ENCODE data around the gene SLX9. TPM values are rescaled to one million over a fixed set of nuclear protein-coding genes. Genes with fewer than 3 reads are reported as not detected.

The SLX9 gene
- total RNA-seq, 4 donors from 2014 or later, result 8.1 to 46.0 (median 16.6) TPM

DNA sequence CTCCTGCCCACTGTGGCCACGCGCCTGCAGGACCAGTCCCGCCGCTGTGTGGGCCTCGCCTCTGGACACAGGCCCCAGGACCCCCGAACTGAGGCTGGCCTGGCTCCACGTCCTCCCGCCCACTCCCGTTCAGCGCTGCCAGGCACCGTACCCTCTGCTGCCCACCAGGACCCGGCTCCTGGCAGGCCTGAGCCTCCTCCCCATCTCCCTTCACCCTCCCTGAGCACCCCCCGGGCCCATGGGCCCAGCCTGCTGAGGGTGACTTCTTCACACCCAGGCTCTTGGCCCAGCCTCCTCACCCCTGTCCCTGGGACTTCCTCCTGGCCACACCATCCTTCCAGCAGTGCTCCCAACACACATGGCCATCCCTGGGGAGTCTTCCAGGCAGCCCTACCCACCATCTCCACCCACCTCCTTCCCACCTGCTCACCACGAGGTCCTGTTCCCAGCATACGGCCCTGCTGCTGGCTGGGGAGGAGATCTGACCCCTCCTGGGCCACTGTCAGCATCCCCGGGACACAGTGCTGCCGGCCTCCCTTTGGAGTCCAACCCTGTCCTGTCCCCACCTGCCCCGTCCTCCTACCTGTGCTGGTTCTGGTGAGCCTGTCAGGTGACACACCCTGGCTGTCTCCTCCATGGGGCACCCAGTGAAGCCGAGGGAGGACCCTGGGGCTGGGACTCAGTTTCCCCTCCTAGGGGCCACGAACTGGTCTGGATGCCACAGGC, 53.7 kb downstream of the SLX9 start:
- no peak for DNase-seq
- H3K27me3 ChIP-seq, result no peaks in the 10 kb centered on the region
- intact Hi-C loops (cut with DNase I; ENCODE audit: low total_unique reads) (no loop called here), in situ Hi-C loops (cut with MboI; ENCODE audit: low pct_ligation_motif_present in 1 of 4, low pct_unique_long_range_greater_than_20kb in 1 of 4, low sequenced_read_pairs in 3 of 4) (no loop called here)
- peak overlapping the region in 2 of 4 donors; percentile 48 to 79 for H3K27ac ChIP-seq
- no peaks in the 10 kb centered on the region for H3K36me3 ChIP-seq
- 75% methylated on average over 17 of the region's 20 CpGs; no CpG with 5 or more reads in 1 of the 2 donors for WGBS, 2 donors (ENCODE audit: low coverage in 1 of 2)
- peaks cover 8 to 38% (median 24%) of the 10 kb centered on the region in 4 donors for H3K4me1 ChIP-seq
- TF ChIP-seq, protein P1, sequence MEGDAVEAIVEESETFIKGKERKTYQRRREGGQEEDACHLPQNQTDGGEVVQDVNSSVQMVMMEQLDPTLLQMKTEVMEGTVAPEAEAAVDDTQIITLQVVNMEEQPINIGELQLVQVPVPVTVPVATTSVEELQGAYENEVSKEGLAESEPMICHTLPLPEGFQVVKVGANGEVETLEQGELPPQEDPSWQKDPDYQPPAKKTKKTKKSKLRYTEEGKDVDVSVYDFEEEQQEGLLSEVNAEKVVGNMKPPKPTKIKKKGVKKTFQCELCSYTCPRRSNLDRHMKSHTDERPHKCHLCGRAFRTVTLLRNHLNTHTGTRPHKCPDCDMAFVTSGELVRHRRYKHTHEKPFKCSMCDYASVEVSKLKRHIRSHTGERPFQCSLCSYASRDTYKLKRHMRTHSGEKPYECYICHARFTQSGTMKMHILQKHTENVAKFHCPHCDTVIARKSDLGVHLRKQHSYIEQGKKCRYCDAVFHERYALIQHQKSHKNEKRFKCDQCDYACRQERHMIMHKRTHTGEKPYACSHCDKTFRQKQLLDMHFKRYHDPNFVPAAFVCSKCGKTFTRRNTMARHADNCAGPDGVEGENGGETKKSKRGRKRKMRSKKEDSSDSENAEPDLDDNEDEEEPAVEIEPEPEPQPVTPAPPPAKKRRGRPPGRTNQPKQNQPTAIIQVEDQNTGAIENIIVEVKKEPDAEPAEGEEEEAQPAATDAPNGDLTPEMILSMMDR (IDR thresholded peaks at IDR 0.05), result no peak
- TF ChIP-seq POLR2AphosphoS5 (IDR thresholded peaks at IDR 0.05) (no peak), EP300 (IDR thresholded peaks at IDR 0.05; ENCODE audit: low read depth) (no peak), POLR2A (IDR thresholded peaks at IDR 0.05) (no peak)
- H3K4me3 ChIP-seq, result no peak overlapping the region
- H3K9me3 ChIP-seq, result no peaks in the 10 kb centered on the region

DNA sequence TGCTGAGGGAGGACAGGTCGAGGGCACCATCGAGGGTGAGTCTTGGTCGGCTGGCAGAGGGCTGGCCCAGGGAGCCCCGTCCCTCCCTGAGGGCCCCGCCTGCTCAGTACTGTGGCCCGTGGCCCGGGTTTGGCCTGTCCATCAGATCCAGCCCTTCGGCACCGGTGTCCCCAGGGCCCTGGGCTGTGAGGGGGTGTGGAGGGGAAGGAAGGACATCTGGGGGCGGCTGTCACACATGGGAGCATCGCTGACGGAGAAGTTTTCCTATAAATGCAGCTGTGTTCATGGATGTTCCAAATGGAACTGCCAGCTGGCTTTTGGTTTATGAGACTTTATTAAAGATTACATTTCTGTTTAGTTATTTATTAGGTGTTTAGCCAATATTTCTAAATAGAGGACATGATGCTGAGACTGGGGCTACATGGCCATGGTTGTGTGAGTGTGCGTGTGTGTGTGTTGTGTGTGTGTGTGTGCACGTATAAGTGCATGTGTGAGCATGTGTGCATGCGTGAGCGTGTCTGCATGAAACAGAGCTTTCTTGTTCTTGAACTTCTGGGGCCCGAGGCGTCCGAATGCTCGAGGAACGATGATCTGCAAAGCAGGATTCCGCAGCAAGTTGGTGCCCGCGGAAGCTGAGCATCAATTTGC, 54.3 kb downstream of the SLX9 start:
- peaks cover 8 to 34% (median 20%) of the 10 kb centered on the region in 4 donors for H3K4me1 ChIP-seq
- H3K36me3 ChIP-seq, result no peaks in the 10 kb centered on the region
- 66% methylated on average over 22 of the region's 24 CpGs; no CpG with 5 or more reads in 1 of the 2 donors for WGBS, 2 donors (ENCODE audit: low coverage in 1 of 2)
- no peaks in the 10 kb centered on the region for H3K9me3 ChIP-seq
- H3K27me3 ChIP-seq, result no peaks in the 10 kb centered on the region
- peak overlapping the region in 3 of 4 donors; percentile 22 to 55 (median 50) for H3K27ac ChIP-seq
- no peak for DNase-seq
- intact Hi-C loops (cut with DNase I; ENCODE audit: low total_unique reads) (no loop called here), in situ Hi-C loops (cut with MboI; ENCODE audit: low pct_ligation_motif_present in 1 of 4, low pct_unique_long_range_greater_than_20kb in 1 of 4, low sequenced_read_pairs in 3 of 4) (no loop called here)
- TF ChIP-seq, protein P1 (IDR thresholded peaks at IDR 0.05), result no peak
- TF ChIP-seq POLR2A (IDR thresholded peaks at IDR 0.05) (no peak), EP300 (IDR thresholded peaks at IDR 0.05; ENCODE audit: low read depth) (no peak), POLR2AphosphoS5 (IDR thresholded peaks at IDR 0.05) (no peak)
- no peak overlapping the region for H3K4me3 ChIP-seq

DNA sequence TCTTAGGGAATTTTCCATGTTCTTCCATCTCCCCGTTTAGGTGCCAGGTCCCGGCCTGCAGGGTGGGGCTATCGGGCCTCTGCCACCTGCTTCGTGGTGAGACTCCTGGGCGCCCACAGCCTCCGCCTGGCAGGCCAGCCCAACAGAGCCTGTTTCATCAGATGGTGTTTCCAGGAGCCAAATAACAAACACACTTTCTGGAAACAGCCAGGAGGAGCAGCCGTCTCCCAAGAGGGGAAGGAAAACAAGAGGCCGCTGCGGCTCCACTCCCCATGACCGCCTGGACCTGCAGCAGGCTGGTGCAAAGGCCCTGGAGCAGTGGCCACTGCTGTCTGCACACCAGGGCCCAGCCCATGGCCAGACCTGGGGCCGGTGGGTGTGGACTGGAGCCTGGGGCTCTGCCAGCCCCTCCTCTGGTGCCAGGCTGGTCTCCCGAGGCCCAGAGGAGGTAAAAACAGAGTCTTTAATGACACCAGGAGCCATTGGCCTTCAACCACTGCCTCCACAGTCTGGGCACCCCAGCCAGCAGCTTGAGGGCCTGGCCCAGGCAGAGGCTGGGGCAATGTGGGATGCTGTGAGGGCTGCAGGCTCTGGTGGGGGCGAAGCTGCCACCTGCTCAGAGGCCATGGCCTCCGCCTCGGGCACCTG, 55.0 kb downstream of the SLX9 start:
- Histone ChIP-seq H3K27me3 (no peaks in the 10 kb centered on the region), H3K4me1 (peaks cover 8 to 28% (median 16%) of the 10 kb centered on the region in 4 donors), H3K4me3 (no peak overlapping the region), H3K9me3 (no peaks in the 10 kb centered on the region), H3K27ac (peak overlapping the region in 3 of 4 donors; percentile 22 to 50 (median 40)), H3K36me3 (no peaks in the 10 kb centered on the region)
- intact Hi-C loops (cut with DNase I; ENCODE audit: low total_unique reads) (no loop called here), in situ Hi-C loops (cut with MboI; ENCODE audit: low pct_ligation_motif_present in 1 of 4, low pct_unique_long_range_greater_than_20kb in 1 of 4, low sequenced_read_pairs in 3 of 4) (no loop called here)
- TF ChIP-seq, protein P1 (IDR thresholded peaks at IDR 0.05), result no peak
- no peak for TF ChIP-seq POLR2A (IDR thresholded peaks at IDR 0.05)
- no peak for TF ChIP-seq EP300 (IDR thresholded peaks at IDR 0.05; ENCODE audit: low read depth)
- TF ChIP-seq POLR2AphosphoS5 (IDR thresholded peaks at IDR 0.05), result no peak
- DNase-seq, result no peak
- 61% methylated on average over 15 of the region's 15 CpGs; no CpG with 5 or more reads in 1 of the 2 donors for WGBS, 2 donors (ENCODE audit: low coverage in 1 of 2)

GRCh38 chr21:44995343-44995941, 55.6 kb downstream of the SLX9 start:
- Histone ChIP-seq H3K9me3 (no peaks in the 10 kb centered on the region), H3K27ac (peak overlapping the region in 3 of 4 donors; percentile 22 to 50 (median 40)), H3K27me3 (no peaks in the 10 kb centered on the region), H3K36me3 (no peaks in the 10 kb centered on the region), H3K4me3 (no peak overlapping the region), H3K4me1 (peaks cover 5 to 25% (median 16%) of the 10 kb centered on the region in 4 donors)
- in situ Hi-C loops (cut with MboI; ENCODE audit: low pct_ligation_motif_present in 1 of 4, low pct_unique_long_range_greater_than_20kb in 1 of 4, low sequenced_read_pairs in 3 of 4), result no loop called here
- intact Hi-C loops (cut with DNase I; ENCODE audit: low total_unique reads), result no loop called here
- TF ChIP-seq, protein P1 (IDR thresholded peaks at IDR 0.05), result no peak
- no peak for TF ChIP-seq POLR2A (IDR thresholded peaks at IDR 0.05)
- no peak for TF ChIP-seq EP300 (IDR thresholded peaks at IDR 0.05; ENCODE audit: low read depth)
- no peak for TF ChIP-seq POLR2AphosphoS5 (IDR thresholded peaks at IDR 0.05)
- 84% methylated on average over 20 of the region's 23 CpGs; no CpG with 5 or more reads in 1 of the 2 donors for WGBS, 2 donors (ENCODE audit: low coverage in 1 of 2)
- no peak for DNase-seq

Data from transverse colon (tissue), 4 donors.